HCT116 (cell line): ENCODE measurements around the gene SYTL3. TPM values are rescaled to one million over a fixed set of nuclear protein-coding genes. Genes with fewer than 3 reads are reported as not detected.
A peak's percentile ranks its signal among the peaks of the same experiment; 100 is the strongest.

Source experiments
- ATAC-seq: fragments of 200-7000 bp; cut with Tn5 transposase; 2 replicates; pipeline ENCODE4 v1.9.1; 2020; ENCODE audit warnings: mild to moderate bottlenecking, moderate library complexity
- BruUV-seq: library from RNA; stranded (reverse); fragments of 400-500 nt; replicated peaks from 2 replicates; lab custom pipeline; 2021; lab: Mats Ljungman, UMichigan
- CTCF ChIA-PET: fragments of 300-600 bp; sonication (Branson Sonifier 250); formaldehyde crosslinking; loops from one replicate; lab custom pipeline; 2021; ENCODE audit warnings: antibody characterized with exemption; lab: Charles Lee
- POLR2A ChIA-PET: fragments of 300-600, 350-600 bp; sonication (Branson Sonifier 250); formaldehyde crosslinking; loops from one replicate; lab custom pipeline; 2021; ENCODE audit warnings: antibody characterized with exemption; lab: Charles Lee
- RAD21 ChIA-PET, 2 experiments: fragments of 300-600 bp; sonication (Branson Sonifier 250); formaldehyde crosslinking; loops; one replicate each; lab custom pipeline; 2023; ENCODE audit warnings: low total read pairs in 2 of 2; ENCODE audit not compliant: uncharacterized antibody in 2 of 2, unreplicated experiment in 2 of 2, low non-redundant PET in 1 of 2; lab: Charles Lee
- DNase-seq: peaks from one replicate; pipeline ENCODE4 v3.0.0-alpha.2; 2010; ENCODE audit warnings: low read depth, low spot score
- H2AFZ ChIP-seq: fragments of 200-600 bp; shearing (Covaris generic), sonication (generic); 2 replicates; pipeline ENCODE4 v1.6.1; 2017; ENCODE audit warnings: low read depth, mixed run types, mixed read lengths, antibody characterized with exemption, low read length; ENCODE audit not compliant: poor library complexity, severe bottlenecking
- H3K27ac ChIP-seq: 2 replicates; pipeline ENCODE4 v1.5.1; 2012; ENCODE audit warnings: low read depth, low read length
- H3K27me3 ChIP-seq: fragments of 200-600 bp; sonication (generic); 2 replicates; pipeline ENCODE4 v1.6.1; 2016; ENCODE audit warnings: mixed run types, low read length, mixed read lengths; ENCODE audit not compliant: insufficient read depth
- H3K36me3 ChIP-seq, 2 experiments: fragments of 200-500 bp in 1 of 2; fragments of 200-600 bp in 1 of 2; sonication (Bioruptor generic) in 1 of 2; sonication (generic) in 1 of 2; 2 replicates each; pipeline versions ENCODE4 v1.5.1 to v1.6.1; 2014 to 2016; ENCODE audit warnings: low read length in 2 of 2, inconsistent platforms in 1 of 2, mixed read lengths in 1 of 2, mixed run types in 1 of 2; ENCODE audit not compliant: insufficient read depth in 2 of 2, control insufficient read depth in 1 of 2
- H3K4me1 ChIP-seq, 2 experiments: fragments of 200-600 bp in 1 of 2; sonication (generic) in 1 of 2; 2 replicates each; pipeline versions ENCODE4 v1.5.1 to v1.6.1; 2012 to 2017; ENCODE audit warnings: low read length in 2 of 2, inconsistent platforms in 1 of 2, mild to moderate bottlenecking in 1 of 2, mixed read lengths in 1 of 2, mixed run types in 1 of 2, moderate library complexity in 1 of 2; ENCODE audit not compliant: insufficient read depth in 2 of 2, control insufficient read depth in 1 of 2
- H3K4me2 ChIP-seq: fragments of 200-600 bp; sonication (generic); 2 replicates; pipeline ENCODE4 v1.6.1; 2017; ENCODE audit warnings: mixed run types, low read length, mixed read lengths
- H3K4me3 ChIP-seq, 2 experiments: fragments of 200-600 bp in 1 of 2; sonication (generic) in 1 of 2; replicated peaks in 1 of 2; 2 replicates each; pipeline ENCODE4 v1.5.1; 2011 to 2016; ENCODE audit warnings: low read length in 2 of 2, control low read depth in 1 of 2, low read depth in 1 of 2, mild to moderate bottlenecking in 1 of 2, mixed read lengths in 1 of 2, mixed run types in 1 of 2
- H3K79me2 ChIP-seq: fragments of 200-600 bp; sonication (generic); 2 replicates; pipeline ENCODE4 v1.6.1; 2017; ENCODE audit warnings: mild to moderate bottlenecking, mixed run types, low read length, moderate library complexity, mixed read lengths; ENCODE audit not compliant: insufficient read depth
- H3K9ac ChIP-seq: fragments of 200-600 bp; sonication (generic); 2 replicates; pipeline ENCODE4 v1.6.1; 2016; ENCODE audit warnings: low read length, mixed read lengths
- H3K9me2 ChIP-seq: fragments of 200-600 bp; sonication (generic), shearing (Covaris generic); 2 replicates; pipeline ENCODE4 v1.6.1; 2017; ENCODE audit warnings: mixed run types, mild to moderate bottlenecking, moderate library complexity; ENCODE audit not compliant: insufficient read depth
- H3K9me3 ChIP-seq, 2 experiments: fragments of 200-500 bp in 1 of 2; fragments of 200-600 bp in 1 of 2; sonication (Bioruptor generic) in 1 of 2; sonication (generic) in 1 of 2; 2 replicates each; pipeline ENCODE4 v1.6.1; 2014 to 2017; ENCODE audit warnings: low read length in 2 of 2, mixed read lengths in 2 of 2, inconsistent platforms in 1 of 2, low read depth in 1 of 2, mild to moderate bottlenecking in 1 of 2, mixed run types in 1 of 2, moderate library complexity in 1 of 2; ENCODE audit not compliant: control insufficient read depth in 1 of 2, insufficient read depth in 1 of 2
- H4K20me1 ChIP-seq: fragments of 200-600 bp; sonication (generic), shearing (Covaris generic); 2 replicates; pipeline ENCODE4 v1.6.1; 2017; ENCODE audit warnings: mixed run types, mild to moderate bottlenecking, moderate library complexity; ENCODE audit not compliant: insufficient read depth
- POLR2AphosphoS5 ChIP-seq: IDR thresholded peaks from 2 replicates; pipeline ENCODE4 v1.6.1; 2011; ENCODE audit warnings: mild to moderate bottlenecking, low read depth, low read length, moderate library complexity
- SRF ChIP-seq: IDR thresholded peaks from 2 replicates; pipeline ENCODE4 v1.6.1; 2012; ENCODE audit warnings: low read depth
- ZNF274 ChIP-seq: fragments of 200-500 bp; sonication (Bioruptor generic); IDR thresholded peaks from 2 replicates; pipeline ENCODE4 v1.6.1; 2014; ENCODE audit warnings: mild to moderate bottlenecking, low read depth, low read length, inconsistent platforms
- intact Hi-C: fragments of 100-400 bp; cut with micrococcal nuclease; formaldehyde crosslinking; loops from 2 replicates; pipeline ENCODE4 v1.10.0; 2022
- total RNA-seq: library from RNA; stranded (reverse); gene quantifications from one replicate; pipeline ENCODE4 v1.2.1, GENCODE V29; 2021; ENCODE audit not compliant: unreplicated experiment

The SYTL3 gene
- total RNA-seq, 1 experiment from 2014 or later: 55.3 TPM

GRCh38 chr6:158769234-158769770 is 119.4 kb downstream of the SYTL3 start:
- intact Hi-C loops: loop anchor here (10.0 kb wide), 1 partner anchor 335 kb away; no protein-coding TSS in a partner anchor
- BruUV-seq: no TSS peak
- ATAC-seq (no peak), DNase-seq (no peak)
- Histone ChIP-seq H3K27ac (peak overlapping the region; percentile 57), H2AFZ (no peak overlapping the region), H3K27me3 (no peaks in the 10 kb centered on the region), H4K20me1 (peaks cover 29% of the 10 kb centered on the region; the same call in 1 of the 2 replicates), H3K36me3 (peaks cover 66 to 92% of the 10 kb centered on the region in 2 experiments), H3K9me2 (no peaks in the 10 kb centered on the region), H3K4me1 (peaks cover 13 to 100% of the 10 kb centered on the region in 2 experiments), H3K4me2 (no peak overlapping the region), H3K9me3 (no peaks in the 10 kb centered on the region), H3K79me2 (peaks cover 76% of the 10 kb centered on the region), H3K4me3 (no peak overlapping the region), H3K9ac (peak overlapping the region; percentile 18)
- ChIA-PET POLR2A (interaction anchor here (9.3 kb wide), 1 partner anchor 99 kb away, joined by 39 read pairs; no protein-coding TSS in a partner anchor), RAD21 (no interaction called here), CTCF (interaction anchor here (1.1 to 2.5 kb wide), 4 partner anchors 24 to 365 kb away, joined by 3 to 11 read pairs (median 4); no protein-coding TSS in a partner anchor)
- peak; percentile 80 for TF ChIP-seq POLR2AphosphoS5
- TF ChIP-seq ZNF274: no peak

GRCh38 chr6:158769771-158770432 is 120.0 kb downstream of the SYTL3 start:
- ChIA-PET RAD21 (no interaction called here), POLR2A (no interaction called here), CTCF (interaction anchor here (1.1 to 2.5 kb wide), 4 partner anchors 23 to 365 kb away, joined by 3 to 11 read pairs (median 4); no protein-coding TSS in a partner anchor)
- Histone ChIP-seq H3K9me2 (no peaks in the 10 kb centered on the region), H3K4me2 (no peak overlapping the region), H3K27me3 (no peaks in the 10 kb centered on the region), H3K9ac (peak overlapping the region; percentile 18), H4K20me1 (peaks cover 29% of the 10 kb centered on the region; the same call in 1 of the 2 replicates), H2AFZ (no peak overlapping the region), H3K79me2 (peaks cover 82% of the 10 kb centered on the region), H3K9me3 (no peaks in the 10 kb centered on the region), H3K4me1 (peaks cover 13 to 100% of the 10 kb centered on the region in 2 experiments), H3K4me3 (no peak overlapping the region), H3K36me3 (peaks cover 66 to 96% of the 10 kb centered on the region in 2 experiments), H3K27ac (peak overlapping the region; percentile 57)
- no peak for TF ChIP-seq SRF
- no peak for ATAC-seq
- DNase-seq: no peak
- intact Hi-C loops: loop anchor here (10.0 kb wide), 1 partner anchor 335 kb away; no protein-coding TSS in a partner anchor
- BruUV-seq: no TSS peak
